Mesendoderm (in vitro differentiated cells): ENCODE data around the gene TMEM8B.

Experiments
- DNase-seq: peaks from one replicate; pipeline ENCODE4 v3.0.0; 2013
- H2AK5ac ChIP-seq: 2 replicates; pipeline ENCODE4 v1.6.1; 2013; ENCODE audit warnings: low read length, inconsistent platforms
- H2BK120ac ChIP-seq: 2 replicates; pipeline ENCODE4 v1.6.1; 2013; ENCODE audit warnings: low read depth, mild to moderate bottlenecking, low read length, moderate library complexity, mixed read lengths
- H2BK15ac ChIP-seq: replicated peaks from 2 replicates; pipeline ENCODE4 v1.6.1; 2013; ENCODE audit warnings: low read depth, mild to moderate bottlenecking, moderate library complexity
- H2BK5ac ChIP-seq: 2 replicates; pipeline ENCODE4 v1.6.1; 2013; ENCODE audit warnings: low read length, inconsistent platforms
- H3K18ac ChIP-seq: 2 replicates; pipeline ENCODE4 v1.6.1; 2013; ENCODE audit warnings: mild to moderate bottlenecking, low read length, mixed read lengths
- H3K23ac ChIP-seq: one replicate; pipeline ENCODE4 v1.6.1; 2013; ENCODE audit warnings: low read length
- H3K27ac ChIP-seq: 2 replicates; pipeline ENCODE4 v1.5.1; 2013; ENCODE audit warnings: low read depth, mild to moderate bottlenecking, inconsistent platforms, low read length, moderate library complexity
- H3K27me3 ChIP-seq: 2 replicates; pipeline ENCODE4 v1.6.1; 2013; ENCODE audit warnings: low read length, control low read depth, mild to moderate bottlenecking, inconsistent platforms; ENCODE audit not compliant: insufficient read depth, poor library complexity
- H3K36me3 ChIP-seq: 2 replicates; pipeline ENCODE4 v1.6.1; 2013; ENCODE audit warnings: low read length, inconsistent platforms; ENCODE audit not compliant: control insufficient read depth, insufficient read depth
- H3K4ac ChIP-seq: one replicate; pipeline ENCODE4 v1.6.1; 2013; ENCODE audit warnings: low read depth, mild to moderate bottlenecking, low read length, moderate library complexity
- H3K4me1 ChIP-seq: 2 replicates; pipeline ENCODE4 v1.6.1; 2013; ENCODE audit warnings: low read depth, low read length, inconsistent platforms; ENCODE audit not compliant: control insufficient read depth
- H3K4me2 ChIP-seq: 2 replicates; pipeline ENCODE4 v1.6.1; 2013; ENCODE audit warnings: low read length
- H3K4me3 ChIP-seq: 2 replicates; pipeline ENCODE4 v1.5.1; 2013; ENCODE audit warnings: mild to moderate bottlenecking, low read length
- H3K56ac ChIP-seq: one replicate; pipeline ENCODE4 v1.6.1; 2013; ENCODE audit warnings: low read length
- H3K79me1 ChIP-seq: 2 replicates; pipeline ENCODE4 v1.6.1; 2013; ENCODE audit warnings: low read length, inconsistent platforms
- H3K79me2 ChIP-seq: 2 replicates; pipeline ENCODE4 v1.6.1; 2013; ENCODE audit warnings: mild to moderate bottlenecking, low read length; ENCODE audit not compliant: control insufficient read depth, insufficient read depth
- H3K9ac ChIP-seq: 2 replicates; pipeline ENCODE4 v1.6.1; 2013; ENCODE audit warnings: low read length, inconsistent platforms
- H4K5ac ChIP-seq: one replicate; pipeline ENCODE4 v1.6.1; 2013; ENCODE audit warnings: low read length
- H4K8ac ChIP-seq: one replicate; pipeline ENCODE4 v1.6.1; 2013; ENCODE audit warnings: low read depth, mild to moderate bottlenecking, control low read depth, low read length, moderate library complexity
- WGBS: extraction: QIAGEN DNeasy Blood & Tissue Kit; methylation state at CpG from one replicate; pipeline ENCODE4 v1.1.7; 2013; ENCODE audit warnings: low lambda C conversion rate, missing lambda C conversion rate; ENCODE audit not compliant: insufficient coverage; ENCODE audit errors: extremely low coverage; 5-methylcytosine and 5-hydroxymethylcytosine counted together

The TMEM8B gene

GRCh38 chr9:35836595-35836994 lies 7.6 kb downstream of the TMEM8B start:
- H4K5ac ChIP-seq = no peak overlapping the region
- no peak overlapping the region for H3K4me3 ChIP-seq
- no peak overlapping the region for H2AK5ac ChIP-seq
- H3K9ac ChIP-seq = no peak overlapping the region
- H3K56ac ChIP-seq = no peak overlapping the region
- H3K27ac ChIP-seq = no peak overlapping the region
- H3K79me2 ChIP-seq = no peaks in the 10 kb centered on the region
- H3K18ac ChIP-seq = no peak overlapping the region
- WGBS = no CpG with 5 or more reads among the region's 5 CpGs
- H3K36me3 ChIP-seq = no peaks in the 10 kb centered on the region
- no peak overlapping the region for H2BK15ac ChIP-seq
- H2BK5ac ChIP-seq = no peak overlapping the region
- H3K4me1 ChIP-seq = no peaks in the 10 kb centered on the region
- no peak overlapping the region for H3K23ac ChIP-seq
- no peaks in the 10 kb centered on the region for H3K27me3 ChIP-seq
- DNase-seq = no peak
- no peak overlapping the region for H4K8ac ChIP-seq
- no peak overlapping the region for H2BK120ac ChIP-seq
- no peak overlapping the region for H3K4ac ChIP-seq
- no peaks in the 10 kb centered on the region for H3K79me1 ChIP-seq
- H3K4me2 ChIP-seq = no peak overlapping the region

GRCh38 chr9:35839926-35840325 lies 10.9 kb downstream of the TMEM8B start:
- H3K4me2 ChIP-seq = no peak overlapping the region
- no peaks in the 10 kb centered on the region for H3K79me2 ChIP-seq
- no peak overlapping the region for H3K4me3 ChIP-seq
- H4K8ac ChIP-seq = no peak overlapping the region
- H3K4ac ChIP-seq = no peak overlapping the region
- no peaks in the 10 kb centered on the region for H3K36me3 ChIP-seq
- no peak for DNase-seq
- H4K5ac ChIP-seq = no peak overlapping the region
- H3K9ac ChIP-seq = no peak overlapping the region
- no peak overlapping the region for H3K23ac ChIP-seq
- no peak overlapping the region for H3K18ac ChIP-seq
- no peak overlapping the region for H2BK120ac ChIP-seq
- H3K79me1 ChIP-seq = no peaks in the 10 kb centered on the region
- no peak overlapping the region for H2BK5ac ChIP-seq
- H3K56ac ChIP-seq = no peak overlapping the region
- no peaks in the 10 kb centered on the region for H3K4me1 ChIP-seq
- no peak overlapping the region for H2BK15ac ChIP-seq
- no peaks in the 10 kb centered on the region for H3K27me3 ChIP-seq
- H3K27ac ChIP-seq = no peak overlapping the region
- WGBS = no CpG with 5 or more reads among the region's 5 CpGs
- H2AK5ac ChIP-seq = no peak overlapping the region

- Histone ChIP-seq H3K36me3 (no peaks in the 10 kb centered on the region), H2BK5ac (no peak overlapping the region), H3K9ac (no peak overlapping the region), H3K23ac (no peak overlapping the region), H3K4ac (no peak overlapping the region), H4K5ac (no peak overlapping the region), H2BK120ac (no peak overlapping the region), H3K79me2 (no peaks in the 10 kb centered on the region), H3K4me1 (peaks cover 4% of the 10 kb centered on the region), H3K18ac (no peak overlapping the region), H3K79me1 (no peaks in the 10 kb centered on the region), H4K8ac (no peak overlapping the region), H3K27me3 (no peaks in the 10 kb centered on the region), H3K4me3 (no peak overlapping the region), H3K56ac (no peak overlapping the region), H3K27ac (no peak overlapping the region), H2AK5ac (no peak overlapping the region), H3K4me2 (no peak overlapping the region), H2BK15ac (no peak overlapping the region)
- no peak for DNase-seq
- no CpG with 5 or more reads among the region's 15 CpGs for WGBS
Measured at GRCh38 chr9:35840881-35841644, 12.0 kb downstream of the TMEM8B start.

GRCh38 chr9:35841645-35841900 lies 12.5 kb downstream of the TMEM8B start:
- no peak overlapping the region for H3K4ac ChIP-seq
- no peak overlapping the region for H4K8ac ChIP-seq
- H2BK5ac ChIP-seq = no peak overlapping the region
- no peak overlapping the region for H3K4me2 ChIP-seq
- no peak overlapping the region for H2AK5ac ChIP-seq
- H3K4me3 ChIP-seq = no peak overlapping the region
- H3K18ac ChIP-seq = no peak overlapping the region
- no peaks in the 10 kb centered on the region for H3K27me3 ChIP-seq
- H2BK120ac ChIP-seq = no peak overlapping the region
- no peaks in the 10 kb centered on the region for H3K79me2 ChIP-seq
- H3K56ac ChIP-seq = no peak overlapping the region
- no peak overlapping the region for H3K23ac ChIP-seq
- H3K9ac ChIP-seq = no peak overlapping the region
- peaks cover 4% of the 10 kb centered on the region for H3K4me1 ChIP-seq
- H3K79me1 ChIP-seq = no peaks in the 10 kb centered on the region
- H3K27ac ChIP-seq = no peak overlapping the region
- H4K5ac ChIP-seq = no peak overlapping the region
- H2BK15ac ChIP-seq = no peak overlapping the region
- DNase-seq = no peak
- H3K36me3 ChIP-seq = no peaks in the 10 kb centered on the region
- WGBS = no CpG with 5 or more reads among the region's 5 CpGs

- Histone ChIP-seq H3K4me1 (peaks cover 4% of the 10 kb centered on the region), H3K4ac (no peak overlapping the region), H2BK120ac (no peak overlapping the region), H2BK5ac (no peak overlapping the region), H3K27ac (no peak overlapping the region), H3K27me3 (no peaks in the 10 kb centered on the region), H3K79me2 (no peaks in the 10 kb centered on the region), H3K9ac (no peak overlapping the region), H3K18ac (no peak overlapping the region), H3K56ac (no peak overlapping the region), H3K23ac (no peak overlapping the region), H3K36me3 (no peaks in the 10 kb centered on the region), H4K8ac (no peak overlapping the region), H3K79me1 (no peaks in the 10 kb centered on the region), H2AK5ac (no peak overlapping the region), H3K4me3 (no peak overlapping the region), H4K5ac (no peak overlapping the region), H3K4me2 (no peak overlapping the region), H2BK15ac (no peak overlapping the region)
- no CpG with 5 or more reads among the region's 17 CpGs for WGBS
- no peak for DNase-seq
Measured at GRCh38 chr9:35842020-35842745, 13.2 kb downstream of the TMEM8B start.
